Measurements from ENCODE around the gene PITX2.

PITX2 gene

DNA sequence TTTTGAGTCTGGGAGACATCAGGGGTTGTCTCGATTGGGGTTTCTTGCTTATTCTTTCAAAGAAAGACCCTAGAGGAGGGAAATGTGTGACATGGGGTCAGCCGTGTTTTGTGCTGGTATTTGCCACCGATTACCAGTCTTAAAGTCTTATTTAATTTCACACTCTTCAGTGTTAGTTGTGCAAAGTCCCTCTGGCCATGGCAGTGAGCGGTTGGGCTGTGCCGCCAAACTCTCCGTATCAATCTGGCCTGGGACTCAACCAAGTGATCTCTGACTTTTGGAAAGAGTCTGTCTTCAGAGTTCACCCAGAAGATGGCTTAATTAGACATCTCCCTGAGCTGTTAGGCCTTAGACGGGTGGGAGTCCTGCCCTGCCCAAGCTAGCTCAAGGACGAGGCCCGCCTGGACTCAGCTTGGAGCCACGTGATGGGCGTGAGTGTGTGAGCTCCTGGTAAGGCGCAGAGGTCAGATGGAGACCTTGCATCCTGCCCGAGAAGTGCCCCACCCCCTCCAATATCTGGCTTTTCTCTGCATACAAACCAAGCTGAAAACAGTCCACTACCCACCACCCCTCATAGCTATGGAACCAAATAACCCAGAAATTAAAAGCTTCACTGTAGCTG, 3.8 kb upstream of the PITX2 start:
- TF ChIP-seq ZNF274 (IDR thresholded peaks at IDR 0.05; ENCODE audit: low read depth, low read length) (no peak), YY1 (IDR thresholded peaks at IDR 0.05; ENCODE audit: insufficient read depth, insufficient read length) (no peak), SUZ12 (IDR thresholded peaks at IDR 0.05; ENCODE audit: extremely low read depth, insufficient read depth, insufficient read length) (no peak)
- H3K9me3 ChIP-seq (ENCODE audit: insufficient read depth, low read length) = no peaks in the 10 kb centered on the region
- peaks cover 97% of the 10 kb centered on the region for H3K27me3 ChIP-seq (ENCODE audit: insufficient read depth, insufficient read length)
- H3K4me1 ChIP-seq (ENCODE audit: insufficient read depth, insufficient read length) = peaks cover 6% of the 10 kb centered on the region
- no peaks in the 10 kb centered on the region for H3K36me3 ChIP-seq (ENCODE audit: insufficient read depth, insufficient read length, low read length)
- no peak overlapping the region for H3K4me3 ChIP-seq (ENCODE audit: insufficient read length, low read depth)
- H3K9ac ChIP-seq (ENCODE audit: insufficient read length, low read depth) = no peak overlapping the region
- DNase-seq (ENCODE audit: low read depth, low spot score) = no peak

DNA sequence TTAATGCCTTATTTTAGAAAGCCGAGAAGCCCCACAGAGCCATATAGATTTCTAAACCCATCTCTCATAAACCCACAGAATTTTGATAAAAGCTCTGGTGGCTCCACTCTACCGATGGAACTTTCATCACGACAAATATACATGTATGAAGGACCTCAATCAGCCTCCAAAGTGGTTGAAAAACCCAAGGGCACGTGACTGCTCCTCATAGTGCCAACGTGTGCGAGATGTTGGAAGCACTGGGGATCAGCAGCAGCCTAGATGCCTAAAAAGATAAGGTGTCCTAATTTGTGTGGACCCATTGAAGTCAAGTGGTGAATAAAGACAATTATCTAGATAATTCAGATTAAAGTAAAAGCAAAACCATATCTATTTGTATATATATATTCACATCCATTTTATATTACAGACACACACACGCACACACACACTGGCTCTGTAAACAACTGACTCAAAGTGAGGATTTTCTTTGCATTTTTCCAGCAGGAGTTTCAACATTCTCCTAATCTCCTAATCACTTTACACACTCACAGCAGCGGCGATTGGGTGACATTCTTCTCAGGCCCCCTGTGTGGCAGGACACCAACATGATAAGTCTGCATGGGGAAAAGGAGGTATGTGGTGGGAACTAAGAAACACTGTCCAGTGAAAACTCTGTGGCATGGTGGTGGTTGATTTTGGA, 2.8 kb upstream of the PITX2 start:
- H3K4me3 ChIP-seq (ENCODE audit: insufficient read length, low read depth) = no peak overlapping the region
- H3K9ac ChIP-seq (ENCODE audit: insufficient read length, low read depth) = no peak overlapping the region
- no peak for DNase-seq (ENCODE audit: low read depth, low spot score)
- peaks cover 98% of the 10 kb centered on the region for H3K27me3 ChIP-seq (ENCODE audit: insufficient read depth, insufficient read length)
- TF ChIP-seq ZNF274 (IDR thresholded peaks at IDR 0.05; ENCODE audit: low read depth, low read length) (no peak), YY1 (IDR thresholded peaks at IDR 0.05; ENCODE audit: insufficient read depth, insufficient read length) (no peak), SUZ12 (IDR thresholded peaks at IDR 0.05; ENCODE audit: extremely low read depth, insufficient read depth, insufficient read length) (no peak)
- H3K36me3 ChIP-seq (ENCODE audit: insufficient read depth, insufficient read length, low read length) = no peaks in the 10 kb centered on the region
- H3K4me1 ChIP-seq (ENCODE audit: insufficient read depth, insufficient read length) = peaks cover 5% of the 10 kb centered on the region
- H3K9me3 ChIP-seq (ENCODE audit: insufficient read depth, low read length) = no peaks in the 10 kb centered on the region

DNA sequence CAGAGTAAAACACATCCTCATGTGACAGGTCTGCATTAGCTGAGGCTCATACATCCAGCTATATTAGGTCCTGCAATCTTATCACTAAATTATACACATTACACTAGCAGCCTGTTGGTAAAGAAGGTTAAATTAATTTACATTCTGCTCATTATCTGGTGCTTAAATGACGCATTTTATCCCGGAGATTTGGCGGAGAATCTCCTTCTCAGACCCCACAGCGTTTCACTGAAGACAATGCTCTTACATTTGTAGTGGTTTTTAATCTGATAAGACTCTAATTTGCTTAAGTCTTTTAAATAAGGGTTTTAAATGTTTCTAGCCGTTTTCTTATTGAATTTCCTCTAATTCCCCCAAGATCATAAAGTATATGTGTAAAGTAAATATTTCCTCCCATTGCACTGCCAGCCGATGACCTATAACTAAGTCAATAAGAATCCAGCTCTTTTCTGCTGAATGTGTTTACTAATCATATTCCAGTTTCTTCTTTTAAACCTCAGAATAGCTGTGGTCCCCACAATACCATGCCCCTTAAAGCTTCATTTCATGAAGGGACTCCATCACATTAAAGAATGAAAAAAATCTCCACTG, 2.1 kb upstream of the PITX2 start:
- no peaks in the 10 kb centered on the region for H3K9me3 ChIP-seq (ENCODE audit: insufficient read depth, low read length)
- no peak overlapping the region for H3K4me3 ChIP-seq (ENCODE audit: insufficient read length, low read depth)
- TF ChIP-seq YY1 (IDR thresholded peaks at IDR 0.05; ENCODE audit: insufficient read depth, insufficient read length) = no peak
- TF ChIP-seq ZNF274 (IDR thresholded peaks at IDR 0.05; ENCODE audit: low read depth, low read length) = no peak
- TF ChIP-seq SUZ12 (IDR thresholded peaks at IDR 0.05; ENCODE audit: extremely low read depth, insufficient read depth, insufficient read length) = no peak
- H3K9ac ChIP-seq (ENCODE audit: insufficient read length, low read depth) = no peak overlapping the region
- H3K4me1 ChIP-seq (ENCODE audit: insufficient read depth, insufficient read length) = peaks cover 3% of the 10 kb centered on the region
- DNase-seq (ENCODE audit: low read depth, low spot score) = no peak
- H3K36me3 ChIP-seq (ENCODE audit: insufficient read depth, insufficient read length, low read length) = no peaks in the 10 kb centered on the region
- H3K27me3 ChIP-seq (ENCODE audit: insufficient read depth, insufficient read length) = peaks cover 98% of the 10 kb centered on the region

DNA sequence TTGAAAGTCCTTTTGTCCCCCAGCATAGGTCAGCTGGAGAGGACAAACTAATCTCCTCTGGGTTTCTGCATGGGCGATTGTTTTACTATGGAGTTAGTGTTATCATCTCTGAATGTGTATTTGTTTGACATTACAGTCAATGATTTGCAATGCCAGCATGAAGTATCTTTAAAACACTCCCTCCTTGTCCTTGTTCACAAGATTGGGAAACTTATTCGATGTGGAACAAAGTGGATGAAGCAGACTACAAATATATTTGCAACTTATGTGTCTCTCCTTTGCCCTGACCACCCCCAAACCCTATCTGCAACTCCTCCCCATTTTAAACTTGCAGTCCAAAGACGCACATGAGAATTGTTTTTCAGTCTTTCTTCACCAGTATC, 1.5 kb upstream of the PITX2 start:
- Histone ChIP-seq H3K9me3 (ENCODE audit: insufficient read depth, low read length) (no peaks in the 10 kb centered on the region), H3K9ac (ENCODE audit: insufficient read length, low read depth) (no peak overlapping the region), H3K4me1 (ENCODE audit: insufficient read depth, insufficient read length) (peaks cover 3% of the 10 kb centered on the region), H3K27me3 (ENCODE audit: insufficient read depth, insufficient read length) (peaks cover 98% of the 10 kb centered on the region), H3K36me3 (ENCODE audit: insufficient read depth, insufficient read length, low read length) (no peaks in the 10 kb centered on the region), H3K4me3 (ENCODE audit: insufficient read length, low read depth) (no peak overlapping the region)
- TF ChIP-seq SUZ12 (IDR thresholded peaks at IDR 0.05; ENCODE audit: extremely low read depth, insufficient read depth, insufficient read length) (no peak), YY1 (IDR thresholded peaks at IDR 0.05; ENCODE audit: insufficient read depth, insufficient read length) (no peak), ZNF274 (IDR thresholded peaks at IDR 0.05; ENCODE audit: low read depth, low read length) (no peak)
- DNase-seq (ENCODE audit: low read depth, low spot score) = no peak

DNA sequence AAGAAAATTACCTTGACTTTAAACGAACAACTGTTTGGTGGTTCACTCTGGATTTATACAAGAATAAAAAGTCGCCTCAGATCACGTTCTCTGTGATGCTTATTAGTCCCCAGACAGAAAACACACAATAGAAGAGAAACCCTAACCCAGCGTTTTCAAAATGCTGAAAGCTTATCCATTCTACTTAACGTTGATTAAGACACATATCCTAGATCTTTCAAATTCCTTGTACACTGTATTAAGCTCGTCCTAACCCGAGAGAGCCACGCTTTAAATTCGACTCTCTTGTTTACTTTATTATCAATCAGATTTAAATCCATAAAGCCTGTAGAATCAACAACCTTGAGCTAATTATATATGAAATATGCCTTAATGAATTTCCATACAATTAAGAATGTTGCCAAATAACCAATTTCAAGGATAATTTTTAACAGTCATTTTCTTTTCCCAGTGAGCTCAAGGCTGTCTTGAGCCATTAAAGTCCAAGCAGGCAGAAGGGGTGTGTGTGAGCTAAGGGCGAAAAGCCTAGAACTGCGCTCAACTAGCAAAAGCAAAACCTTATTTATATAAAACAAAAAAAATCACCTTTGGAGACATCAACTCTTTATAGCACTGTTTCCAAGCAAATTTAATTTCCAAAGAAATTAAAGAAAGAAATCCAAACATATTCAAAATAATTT, 981 bp upstream of the PITX2 start:
- TF ChIP-seq SUZ12 (IDR thresholded peaks at IDR 0.05; ENCODE audit: extremely low read depth, insufficient read depth, insufficient read length) (peak; percentile 41), ZNF274 (IDR thresholded peaks at IDR 0.05; ENCODE audit: low read depth, low read length) (no peak)
- no peaks in the 10 kb centered on the region for H3K36me3 ChIP-seq (ENCODE audit: insufficient read depth, insufficient read length, low read length)
- no peak for DNase-seq (ENCODE audit: low read depth, low spot score)
- H3K9ac ChIP-seq (ENCODE audit: insufficient read length, low read depth) = no peak overlapping the region
- no peak overlapping the region for H3K4me3 ChIP-seq (ENCODE audit: insufficient read length, low read depth)
- peaks cover 98% of the 10 kb centered on the region for H3K27me3 ChIP-seq (ENCODE audit: insufficient read depth, insufficient read length)
- H3K4me1 ChIP-seq (ENCODE audit: insufficient read depth, insufficient read length) = peaks cover 5% of the 10 kb centered on the region
- H3K9me3 ChIP-seq (ENCODE audit: insufficient read depth, low read length) = no peaks in the 10 kb centered on the region

DNA sequence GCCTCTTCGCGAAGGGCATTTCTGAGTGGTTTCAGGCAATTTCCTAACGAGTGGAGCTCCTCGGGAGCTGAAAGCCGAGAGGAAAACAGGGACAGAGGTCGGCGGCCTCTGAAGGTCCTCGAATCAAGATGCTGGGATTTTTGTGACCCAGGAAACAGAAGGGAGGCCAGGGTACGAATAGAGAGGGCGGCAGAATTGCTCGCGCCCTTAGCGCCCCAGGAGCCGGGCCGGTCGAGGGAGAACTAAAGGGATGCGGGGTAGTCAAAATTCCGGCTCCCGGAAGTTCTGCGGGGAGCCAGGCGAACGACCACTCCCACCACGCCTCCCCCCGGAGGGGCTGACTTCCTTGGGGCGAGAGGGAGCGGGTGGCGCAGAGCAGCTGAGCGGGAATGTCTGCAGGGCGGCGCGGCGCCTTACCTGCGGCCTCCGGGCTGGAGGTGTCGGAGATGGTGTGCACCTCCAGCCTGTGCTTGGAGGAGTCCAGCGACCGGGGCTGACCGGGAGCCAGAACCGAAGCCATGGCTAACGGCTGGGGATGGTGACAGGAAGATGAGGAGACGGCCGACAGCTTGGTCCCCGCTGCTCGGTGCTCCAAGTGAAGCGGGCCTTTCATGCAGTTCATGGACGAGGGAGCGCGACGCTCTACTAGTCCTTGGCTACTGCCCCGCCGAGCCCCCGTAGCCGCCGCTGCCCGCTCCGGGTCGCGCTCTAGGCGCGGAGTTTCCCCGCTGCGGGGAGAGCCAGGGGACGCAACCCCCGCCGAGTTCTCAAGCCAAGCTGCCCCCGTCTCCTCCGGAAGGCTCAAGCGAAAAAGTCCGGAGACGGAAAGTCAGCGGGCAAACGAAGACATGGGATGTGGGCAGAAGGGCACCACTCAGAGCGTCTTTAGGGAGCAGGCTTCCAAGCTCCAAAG, 782 bp downstream of the PITX2 start:
- peak overlapping the region; percentile 30 for H3K4me3 ChIP-seq (ENCODE audit: insufficient read length, low read depth)
- H3K9ac ChIP-seq (ENCODE audit: insufficient read length, low read depth) = peak overlapping the region; percentile 32
- peaks cover 7% of the 10 kb centered on the region for H3K4me1 ChIP-seq (ENCODE audit: insufficient read depth, insufficient read length)
- DNase-seq (ENCODE audit: low read depth, low spot score) = no peak
- no peaks in the 10 kb centered on the region for H3K9me3 ChIP-seq (ENCODE audit: insufficient read depth, low read length)
- no peaks in the 10 kb centered on the region for H3K36me3 ChIP-seq (ENCODE audit: insufficient read depth, insufficient read length, low read length)
- TF ChIP-seq YY1 (IDR thresholded peaks at IDR 0.05; ENCODE audit: insufficient read depth, insufficient read length) = no peak
- TF ChIP-seq ZNF274 (IDR thresholded peaks at IDR 0.05; ENCODE audit: low read depth, low read length) = no peak
- no peak for TF ChIP-seq SUZ12 (IDR thresholded peaks at IDR 0.05; ENCODE audit: extremely low read depth, insufficient read depth, insufficient read length)
- H3K27me3 ChIP-seq (ENCODE audit: insufficient read depth, insufficient read length) = peaks cover 98% of the 10 kb centered on the region

All from NT2/D1 (cell line).